Mammary epithelial cell (primary cell): ENCODE measurements around the gene CCDC172.

Experiments used
- CTCF ChIP-seq, 2 donors: IDR thresholded peaks in 1 of 2; conservative IDR thresholded peaks in 1 of 2; 2 replicates each; pipeline ENCODE4 v1.5.1; 2011 to 2012; ENCODE audit warnings: inconsistent platforms in 2 of 2, low read length in 2 of 2, mild to moderate bottlenecking in 2 of 2, control low read depth in 1 of 2, low read depth in 1 of 2; ENCODE audit not compliant: insufficient read depth in 1 of 2; ENCODE audit errors: extremely low read depth in 1 of 2
- EZH2 ChIP-seq: IDR thresholded peaks from 2 replicates; pipeline ENCODE4 v1.6.1; 2012; ENCODE audit warnings: low read length, inconsistent platforms, borderline replicate concordance

- TF ChIP-seq CTCF (conservative IDR thresholded peaks at IDR 0.05 in 1 of 2, IDR thresholded peaks at IDR 0.05 in 1 of 2; ENCODE audit: extremely low read depth in 1 of 2, insufficient read depth in 1 of 2, low read depth in 1 of 2, low read length in 2 of 2) (no peak), EZH2 (no peak)
Observed at GRCh38 chr10:116336866-116337265, 12.6 kb downstream of the CCDC172 start.
